Esophagus muscularis mucosa (tissue), 4 donors: ENCODE results near the gene MALSU1.

Experiments used
- EP300 ChIP-seq: sonication (generic); formaldehyde crosslinking; IDR thresholded peaks from one replicate; pipeline ENCODE4 v1.6.1; 2017; ENCODE audit warnings: antibody characterized with exemption
- POLR2A ChIP-seq: fragments of 450-650 bp; IDR thresholded peaks from one replicate; pipeline ENCODE4 v1.6.1; 2017; ENCODE audit warnings: antibody characterized with exemption, moderate library complexity, mild to moderate bottlenecking, low read depth
- POLR2AphosphoS5 ChIP-seq, 2 donors: sonication (generic); formaldehyde crosslinking; IDR thresholded peaks; one replicate each; pipeline ENCODE4 v1.6.1; 2017; ENCODE audit warnings: antibody characterized with exemption in 2 of 2
- TF ChIP-seq, protein P1 (sequence below), 3 experiments: fragments of 200-600 bp in 2 of 3; fragments of 450-650 bp in 1 of 3; sonication (generic) in 2 of 3; IDR thresholded peaks; one replicate each; pipeline ENCODE4 v1.5.1; 2017 to 2019; ENCODE audit warnings: antibody characterized with exemption in 3 of 3, mild to moderate bottlenecking in 2 of 3, moderate library complexity in 1 of 3

- TF ChIP-seq, protein P1, sequence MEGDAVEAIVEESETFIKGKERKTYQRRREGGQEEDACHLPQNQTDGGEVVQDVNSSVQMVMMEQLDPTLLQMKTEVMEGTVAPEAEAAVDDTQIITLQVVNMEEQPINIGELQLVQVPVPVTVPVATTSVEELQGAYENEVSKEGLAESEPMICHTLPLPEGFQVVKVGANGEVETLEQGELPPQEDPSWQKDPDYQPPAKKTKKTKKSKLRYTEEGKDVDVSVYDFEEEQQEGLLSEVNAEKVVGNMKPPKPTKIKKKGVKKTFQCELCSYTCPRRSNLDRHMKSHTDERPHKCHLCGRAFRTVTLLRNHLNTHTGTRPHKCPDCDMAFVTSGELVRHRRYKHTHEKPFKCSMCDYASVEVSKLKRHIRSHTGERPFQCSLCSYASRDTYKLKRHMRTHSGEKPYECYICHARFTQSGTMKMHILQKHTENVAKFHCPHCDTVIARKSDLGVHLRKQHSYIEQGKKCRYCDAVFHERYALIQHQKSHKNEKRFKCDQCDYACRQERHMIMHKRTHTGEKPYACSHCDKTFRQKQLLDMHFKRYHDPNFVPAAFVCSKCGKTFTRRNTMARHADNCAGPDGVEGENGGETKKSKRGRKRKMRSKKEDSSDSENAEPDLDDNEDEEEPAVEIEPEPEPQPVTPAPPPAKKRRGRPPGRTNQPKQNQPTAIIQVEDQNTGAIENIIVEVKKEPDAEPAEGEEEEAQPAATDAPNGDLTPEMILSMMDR (IDR thresholded peaks at IDR 0.05) = no peak
- TF ChIP-seq POLR2AphosphoS5 (IDR thresholded peaks at IDR 0.05) (peak; percentile 95 to 96), POLR2A (peak; percentile 59), EP300 (no peak)
Observed at GRCh38 chr7:23298885-23299769, at the start of gene MALSU1.
